ENCODE data around the gene AK2. TPM values are rescaled to one million over a fixed set of nuclear protein-coding genes. Genes with fewer than 3 reads are reported as not detected.

AK2 gene
- total RNA-seq, 1 experiment from 2014 or later = 159 TPM

DNA sequence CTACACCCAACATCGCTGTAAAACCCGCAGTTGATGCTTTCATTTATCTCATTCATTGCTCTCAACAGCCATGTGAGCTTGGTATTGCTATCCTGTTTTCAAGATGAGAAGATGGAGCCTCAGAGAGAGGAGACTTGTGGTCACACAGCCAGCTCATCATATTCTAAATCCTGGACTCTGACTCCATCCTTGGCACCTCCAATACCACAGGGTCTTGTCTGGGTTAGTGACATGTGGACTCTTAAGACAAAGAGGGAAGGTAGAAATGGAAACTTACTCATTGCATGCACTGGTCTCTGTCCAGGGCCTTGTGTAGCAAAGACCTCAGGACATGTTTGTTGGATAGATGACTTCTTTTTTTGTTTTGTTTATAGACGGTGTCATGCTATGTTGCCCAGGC, 65.1 kb downstream of the AK2 start:
- Histone ChIP-seq H2BK15ac (ENCODE audit: low read depth, low read length) (no peak overlapping the region), H3K27me3 (ENCODE audit: insufficient read depth, low read length) (peaks cover 13% of the 10 kb centered on the region), H3K23me2 (ENCODE audit: insufficient read length, low read depth, low read length, poor library complexity, severe bottlenecking) (peaks cover 4% of the 10 kb centered on the region), H2AFZ (ENCODE audit: low read length) (no peak overlapping the region), H4K20me1 (ENCODE audit: control insufficient read depth, insufficient read depth, insufficient read length) (no peaks in the 10 kb centered on the region), H4K8ac (replicated peaks; ENCODE audit: insufficient read length, low read depth, low read length) (no peak overlapping the region), H3T11ph (ENCODE audit: low read length) (no peak overlapping the region), H4K5ac (ENCODE audit: insufficient read length, low read depth, low read length) (no peak overlapping the region), H3K79me2 (ENCODE audit: insufficient read depth, low read length) (no peaks in the 10 kb centered on the region), H3K4ac (ENCODE audit: low read depth, low read length) (no peak overlapping the region), H4K91ac (ENCODE audit: insufficient read length, low read depth, low read length) (no peak overlapping the region), H2AK5ac (ENCODE audit: insufficient read length, low read length) (no peak overlapping the region), H2BK5ac (ENCODE audit: insufficient read length, low read length) (no peak overlapping the region), H2BK12ac (ENCODE audit: insufficient read length, low read depth, low read length) (no peak overlapping the region), H2BK120ac (ENCODE audit: low read depth, low read length, poor library complexity, severe bottlenecking) (no peak overlapping the region), H3K79me1 (ENCODE audit: insufficient read depth, low read depth, low read length, poor library complexity, severe bottlenecking) (no peaks in the 10 kb centered on the region), H3K56ac (ENCODE audit: insufficient read length, low read depth, low read length) (no peak overlapping the region), H3K4me1 (ENCODE audit: insufficient read depth, low read length) (no peaks in the 10 kb centered on the region), H2BK20ac (ENCODE audit: low read depth, low read length, poor library complexity, severe bottlenecking) (no peak overlapping the region), H3K14ac (ENCODE audit: insufficient read depth, low read length) (no peak overlapping the region), H3K18ac (ENCODE audit: insufficient read length, low read depth, low read length) (no peak overlapping the region), H3K9me3 (ENCODE audit: control insufficient read depth, low read depth, low read length) (no peaks in the 10 kb centered on the region), H3K4me2 (ENCODE audit: insufficient read depth, insufficient read length, low read length) (no peak overlapping the region), H3K27ac (ENCODE audit: insufficient read length, low read depth, low read length) (no peak overlapping the region), H3K9ac (ENCODE audit: extremely low read depth, insufficient read length, low read length) (no peak overlapping the region), H3K23ac (ENCODE audit: insufficient read length, low read depth, low read length) (no peak overlapping the region)
- H3K9me3 Mint-ChIP-seq = peaks cover 9 to 10% of the 10 kb centered on the region in 2 experiments
- H3K4me1 Mint-ChIP-seq = peaks cover 7% of the 10 kb centered on the region in 2 experiments; a peak in 3 of 4 replicates
- peaks cover 74% of the 10 kb centered on the region for H3K27me3 Mint-ChIP-seq (ENCODE audit: low read depth)
- no peak overlapping the region for H3K27ac Mint-ChIP-seq
- no peak for DNase-seq
- H3K4me3 Mint-ChIP-seq = no peak overlapping the region
- TF ChIP-seq, protein P1, sequence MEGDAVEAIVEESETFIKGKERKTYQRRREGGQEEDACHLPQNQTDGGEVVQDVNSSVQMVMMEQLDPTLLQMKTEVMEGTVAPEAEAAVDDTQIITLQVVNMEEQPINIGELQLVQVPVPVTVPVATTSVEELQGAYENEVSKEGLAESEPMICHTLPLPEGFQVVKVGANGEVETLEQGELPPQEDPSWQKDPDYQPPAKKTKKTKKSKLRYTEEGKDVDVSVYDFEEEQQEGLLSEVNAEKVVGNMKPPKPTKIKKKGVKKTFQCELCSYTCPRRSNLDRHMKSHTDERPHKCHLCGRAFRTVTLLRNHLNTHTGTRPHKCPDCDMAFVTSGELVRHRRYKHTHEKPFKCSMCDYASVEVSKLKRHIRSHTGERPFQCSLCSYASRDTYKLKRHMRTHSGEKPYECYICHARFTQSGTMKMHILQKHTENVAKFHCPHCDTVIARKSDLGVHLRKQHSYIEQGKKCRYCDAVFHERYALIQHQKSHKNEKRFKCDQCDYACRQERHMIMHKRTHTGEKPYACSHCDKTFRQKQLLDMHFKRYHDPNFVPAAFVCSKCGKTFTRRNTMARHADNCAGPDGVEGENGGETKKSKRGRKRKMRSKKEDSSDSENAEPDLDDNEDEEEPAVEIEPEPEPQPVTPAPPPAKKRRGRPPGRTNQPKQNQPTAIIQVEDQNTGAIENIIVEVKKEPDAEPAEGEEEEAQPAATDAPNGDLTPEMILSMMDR (conservative IDR thresholded peaks at IDR 0.05) = no peak
- peaks cover 6 to 11% (median 7%) of the 10 kb centered on the region in 3 experiments; a peak in 6 of 7 replicates for H3K36me3 Mint-ChIP-seq (ENCODE audit: insufficient read depth in 1 of 3, low read depth in 3 of 3)
- WGBS (ENCODE audit: extremely low coverage, insufficient read length, low lambda C conversion rate) = no CpG with 5 or more reads among the region's 3 CpGs
